OCI-LY7 (cell line): ENCODE measurements around the gene MAPT.

Source experiments
- CTCF ChIP-seq: fragments of 200-600 bp; sonication (generic); conservative IDR thresholded peaks from 2 replicates; pipeline ENCODE4 v1.5.1; 2014; ENCODE audit warnings: mild to moderate bottlenecking, antibody characterized with exemption, low read length, moderate library complexity, mixed read lengths
- EZH2phosphoT487 ChIP-seq: fragments of 200-600 bp; sonication (generic); IDR thresholded peaks from 2 replicates; pipeline ENCODE4 v1.6.1; 2018; ENCODE audit warnings: low read depth, borderline replicate concordance, mild to moderate bottlenecking, mixed run types, antibody characterized with exemption, low read length, moderate library complexity, mixed read lengths

- TF ChIP-seq CTCF (no peak), EZH2phosphoT487 (no peak)
Observed at GRCh38 chr17:46007461-46007965, 113.2 kb downstream of the MAPT start.
